SHP77 (cell line): Measurements from ENCODE around the gene ROR1.
A peak's percentile ranks its signal among the peaks of the same experiment; 100 is the strongest.

ENCODE experiments used
- DNase-seq, 2 experiments: peaks; one replicate each; lab custom pipeline; 2025; lab: John Stamatoyannopoulos, UW

The ROR1 gene

GRCh38 chr1:64060611-64061302 is 286.9 kb downstream of the ROR1 start:
- DNase-seq = peak; percentile 18 to 27

GRCh38 chr1:64061430-64062104 is 287.8 kb downstream of the ROR1 start:
- DNase-seq = no peak

- no peak for DNase-seq
Measured at GRCh38 chr1:64062529-64062928, 288.7 kb downstream of the ROR1 start.

- no peak for DNase-seq
Measured at GRCh38 chr1:64062941-64063581, 289.2 kb downstream of the ROR1 start.

GRCh38 chr1:64065571-64065970 is 291.8 kb downstream of the ROR1 start:
- DNase-seq = no peak

GRCh38 chr1:64072089-64072793 is 298.4 kb downstream of the ROR1 start:
- DNase-seq = no peak

GRCh38 chr1:64073705-64074104 is 299.9 kb downstream of the ROR1 start:
- DNase-seq = no peak

- no peak for DNase-seq
Measured at GRCh38 chr1:64074767-64075166, 300.9 kb downstream of the ROR1 start.

- no peak for DNase-seq
Measured at GRCh38 chr1:64077281-64077940, 303.6 kb downstream of the ROR1 start.

- no peak for DNase-seq
Measured at GRCh38 chr1:64080941-64081562, 307.2 kb downstream of the ROR1 start.

- no peak for DNase-seq
Measured at GRCh38 chr1:64082459-64082858, 308.6 kb downstream of the ROR1 start.

- no peak for DNase-seq
Measured at GRCh38 chr1:64084451-64084850, 310.6 kb downstream of the ROR1 start.

- no peak for DNase-seq
Measured at GRCh38 chr1:64087768-64088167, 314.0 kb downstream of the ROR1 start.

GRCh38 chr1:64090436-64090835 is 316.6 kb downstream of the ROR1 start:
- DNase-seq = no peak

- DNase-seq = no peak
Measured at GRCh38 chr1:64092851-64093371, 319.1 kb downstream of the ROR1 start.

- DNase-seq = no peak
Measured at GRCh38 chr1:64093941-64094340, 320.1 kb downstream of the ROR1 start.

- DNase-seq = no peak
Measured at GRCh38 chr1:64095832-64096231, 322.0 kb downstream of the ROR1 start.

- DNase-seq = no peak
Measured at GRCh38 chr1:64097859-64098258, 324.0 kb downstream of the ROR1 start.

- DNase-seq = no peak
Measured at GRCh38 chr1:64098436-64098835, 324.6 kb downstream of the ROR1 start.

- peak; percentile 12 to 30 for DNase-seq
Measured at GRCh38 chr1:64098846-64099582, 325.2 kb downstream of the ROR1 start.

- no peak for DNase-seq
Measured at GRCh38 chr1:64100791-64101190, 327.0 kb downstream of the ROR1 start.
